ENCODE measurements around the gene CASZ1.

The CASZ1 gene

GRCh38 chr1:10704368-10704882 is 92.0 kb downstream of the CASZ1 start:
- DNase-seq (ENCODE audit: low spot score), result no peak

GRCh38 chr1:10703702-10704101 is 92.7 kb downstream of the CASZ1 start:
- no peak for DNase-seq (ENCODE audit: low spot score)

- DNase-seq (ENCODE audit: low spot score), result no peak
These were observed 95.3 kb downstream of the CASZ1 start for GRCh38 chr1:10701145-10701544.

- DNase-seq (ENCODE audit: low spot score), result no peak
These were observed 97.0 kb downstream of the CASZ1 start for GRCh38 chr1:10699470-10699835.

GRCh38 chr1:10698726-10699469 is 97.5 kb downstream of the CASZ1 start:
- DNase-seq (ENCODE audit: low spot score), result no peak

GRCh38 chr1:10697621-10698160 is 98.8 kb downstream of the CASZ1 start:
- DNase-seq (ENCODE audit: low spot score), result no peak

GRCh38 chr1:10696977-10697376 is 99.5 kb downstream of the CASZ1 start:
- DNase-seq (ENCODE audit: low spot score), result no peak

GRCh38 chr1:10694633-10695627 is 101.5 kb downstream of the CASZ1 start:
- DNase-seq (ENCODE audit: low spot score), result peak; percentile 73

- DNase-seq (ENCODE audit: low spot score), result peak; percentile 16
These were observed 102.2 kb downstream of the CASZ1 start for GRCh38 chr1:10694274-10694632.

GRCh38 chr1:10693497-10694273 is 102.8 kb downstream of the CASZ1 start:
- no peak for DNase-seq (ENCODE audit: low spot score)

GRCh38 chr1:10693152-10693496 is 103.3 kb downstream of the CASZ1 start:
- no peak for DNase-seq (ENCODE audit: low spot score)

GRCh38 chr1:10692401-10693021 is 103.9 kb downstream of the CASZ1 start:
- no peak for DNase-seq (ENCODE audit: low spot score)

- DNase-seq (ENCODE audit: low spot score), result no peak
These were observed 104.7 kb downstream of the CASZ1 start for GRCh38 chr1:10691740-10692125.

GRCh38 chr1:10691075-10691739 is 105.2 kb downstream of the CASZ1 start:
- no peak for DNase-seq (ENCODE audit: low spot score)

GRCh38 chr1:10690484-10690883 is 106.0 kb downstream of the CASZ1 start:
- no peak for DNase-seq (ENCODE audit: low spot score)

- no peak for DNase-seq (ENCODE audit: low spot score)
These were observed 108.0 kb downstream of the CASZ1 start for GRCh38 chr1:10688409-10688786.

GRCh38 chr1:10687782-10688408 is 108.6 kb downstream of the CASZ1 start:
- no peak for DNase-seq (ENCODE audit: low spot score)

- no peak for DNase-seq (ENCODE audit: low spot score)
These were observed 109.2 kb downstream of the CASZ1 start for GRCh38 chr1:10687251-10687651.

GRCh38 chr1:10686404-10687040 is 109.9 kb downstream of the CASZ1 start:
- no peak for DNase-seq (ENCODE audit: low spot score)

GRCh38 chr1:10685808-10686403 is 110.5 kb downstream of the CASZ1 start:
- DNase-seq (ENCODE audit: low spot score), result no peak

Data from putamen (tissue), 1 donor.